ENCODE data around the gene UBAP1L. TPM values are rescaled to one million over a fixed set of nuclear protein-coding genes. Genes with fewer than 3 reads are reported as not detected.

The UBAP1L gene
- total RNA-seq, 2 experiments from 2014 or later: 7.2 TPM

GRCh38 chr15:65069779-65070546 is 45.0 kb downstream of the UBAP1L start:
- Mint-ChIP-seq H3K36me3 (ENCODE audit: low read depth) (no peaks in the 10 kb centered on the region), H3K4me3 (no peak overlapping the region), H3K27ac (no peak overlapping the region), H3K9me3 (no peaks in the 10 kb centered on the region), H3K4me1 (ENCODE audit: low read depth) (peaks cover 6% of the 10 kb centered on the region), H3K27me3 (peaks cover 53% of the 10 kb centered on the region)
- no peak for TF ChIP-seq CTCF (IDR thresholded peaks at IDR 0.05)
- ChIA-PET CTCF (interaction anchor here (1.0 kb wide), 1 partner anchor 13 kb away, joined by 3 read pairs; no protein-coding TSS in a partner anchor), POLR2A (no interaction called here)
- Histone ChIP-seq H3K4me3 (ENCODE audit: low read length) (no peak overlapping the region), H3K9me3 (ENCODE audit: control insufficient read depth in 1 of 2, insufficient read depth in 1 of 2, low read length in 2 of 2) (no peaks in the 10 kb centered on the region), H3K4me1 (ENCODE audit: insufficient read depth, low read length) (peaks cover 3% of the 10 kb centered on the region), H3K27me3 (ENCODE audit: control insufficient read depth in 1 of 2, insufficient read depth in 2 of 2, low read length in 2 of 2) (peaks cover 25 to 37% of the 10 kb centered on the region in 2 experiments), H3K36me3 (ENCODE audit: insufficient read depth, low read length) (no peaks in the 10 kb centered on the region), H3K27ac (ENCODE audit: low read depth in 1 of 2, low read length in 2 of 2) (no peak overlapping the region)
- DNase-seq (no peak), ATAC-seq (ENCODE audit: poor library complexity) (no peak)
- intact Hi-C loops (cut with DNase I, micrococcal nuclease): no loop called here

DNA sequence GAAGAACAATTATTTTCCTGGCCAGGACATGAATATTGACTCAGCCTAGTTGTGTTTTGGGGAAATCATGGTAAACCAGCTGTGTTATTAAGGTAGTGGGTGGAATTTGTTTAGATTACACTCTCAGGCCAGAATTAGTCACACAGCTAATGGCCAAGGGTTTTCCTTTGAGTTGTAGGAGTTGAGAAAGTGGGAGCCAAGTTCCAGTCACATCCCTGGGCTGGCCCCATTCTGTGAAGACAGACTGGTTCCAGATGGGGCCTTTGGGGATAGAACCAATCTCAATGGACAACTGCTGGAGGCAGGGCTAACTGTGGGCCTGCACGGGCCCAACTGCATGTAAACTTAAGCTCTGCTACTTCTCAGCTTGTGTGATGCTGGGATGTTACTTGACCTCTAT is 45.8 kb downstream of the UBAP1L start:
- Histone ChIP-seq H3K9me3 (ENCODE audit: control insufficient read depth in 1 of 2, insufficient read depth in 1 of 2, low read length in 2 of 2) (no peaks in the 10 kb centered on the region), H3K36me3 (ENCODE audit: insufficient read depth, low read length) (no peaks in the 10 kb centered on the region), H3K4me3 (ENCODE audit: low read length) (no peak overlapping the region), H3K27ac (ENCODE audit: low read depth in 1 of 2, low read length in 2 of 2) (no peak overlapping the region), H3K4me1 (ENCODE audit: insufficient read depth, low read length) (peaks cover 3% of the 10 kb centered on the region), H3K27me3 (ENCODE audit: control insufficient read depth in 1 of 2, insufficient read depth in 2 of 2, low read length in 2 of 2) (peaks cover 27 to 40% of the 10 kb centered on the region in 2 experiments)
- Mint-ChIP-seq H3K27me3 (peaks cover 53% of the 10 kb centered on the region), H3K4me1 (ENCODE audit: low read depth) (peaks cover 6% of the 10 kb centered on the region), H3K9me3 (no peaks in the 10 kb centered on the region), H3K27ac (no peak overlapping the region), H3K4me3 (no peak overlapping the region), H3K36me3 (ENCODE audit: low read depth) (no peaks in the 10 kb centered on the region)
- ATAC-seq (ENCODE audit: poor library complexity) (no peak), DNase-seq (no peak)
- ChIA-PET POLR2A (no interaction called here), CTCF (no interaction called here)
- intact Hi-C loops (cut with DNase I, micrococcal nuclease): no loop called here
- no peak for TF ChIP-seq CTCF (IDR thresholded peaks at IDR 0.05)

GRCh38 chr15:65068403-65068788 is 46.6 kb downstream of the UBAP1L start:
- Mint-ChIP-seq H3K27ac (no peak overlapping the region), H3K27me3 (peaks cover 61% of the 10 kb centered on the region), H3K36me3 (ENCODE audit: low read depth) (no peaks in the 10 kb centered on the region), H3K9me3 (no peaks in the 10 kb centered on the region), H3K4me1 (ENCODE audit: low read depth) (peaks cover 6% of the 10 kb centered on the region), H3K4me3 (no peak overlapping the region)
- H3K4me3 ChIP-seq (ENCODE audit: low read length): no peak overlapping the region
- ATAC-seq (ENCODE audit: poor library complexity): no peak
- ChIA-PET POLR2A (no interaction called here), CTCF (no interaction called here)
- DNase-seq: no peak
- no peaks in the 10 kb centered on the region for H3K9me3 ChIP-seq (ENCODE audit: control insufficient read depth in 1 of 2, insufficient read depth in 1 of 2, low read length in 2 of 2)
- TF ChIP-seq CTCF (IDR thresholded peaks at IDR 0.05): no peak
- no peaks in the 10 kb centered on the region for H3K36me3 ChIP-seq (ENCODE audit: insufficient read depth, low read length)
- intact Hi-C loops (cut with DNase I, micrococcal nuclease): no loop called here
- H3K4me1 ChIP-seq (ENCODE audit: insufficient read depth, low read length): peaks cover 3% of the 10 kb centered on the region
- no peak overlapping the region for H3K27ac ChIP-seq (ENCODE audit: low read depth in 1 of 2, low read length in 2 of 2)
- H3K27me3 ChIP-seq (ENCODE audit: control insufficient read depth in 1 of 2, insufficient read depth in 2 of 2, low read length in 2 of 2): peaks cover 27 to 40% of the 10 kb centered on the region in 2 experiments
